Tibial artery (tissue), 4 donors: ENCODE data around the gene TSPO.

Source experiments
- DNase-seq, 2 donors: peaks; one replicate each; pipeline ENCODE4 v3.0.0-alpha.2; 2019
- H3K27ac ChIP-seq, 2 donors: fragments of 200-600 bp; sonication (generic) in 1 of 2; 1 replicate in 1 of 2; 2 replicates in 1 of 2; pipeline ENCODE4 v1.5.1; 2018 to 2019; ENCODE audit warnings: mild to moderate bottlenecking in 1 of 2
- H3K27me3 ChIP-seq, 2 donors: fragments of 200-600 bp; sonication (generic) in 1 of 2; one replicate each; pipeline versions ENCODE4 v1.5.1 to v1.6.0; 2016 to 2019
- H3K36me3 ChIP-seq, 3 donors: fragments of 200-600 bp; sonication (generic) in 2 of 3; one replicate each; pipeline ENCODE4 v1.5.1; 2016 to 2019; ENCODE audit warnings: mild to moderate bottlenecking in 2 of 3
- H3K4me1 ChIP-seq, 4 donors: fragments of 200-600 bp; sonication (generic) in 2 of 4; 1 replicate in 3 of 4; 2 replicates in 1 of 4; pipeline ENCODE4 v1.5.1; 2016 to 2019
- H3K4me3 ChIP-seq, 2 donors: fragments of 200-600 bp; sonication (generic) in 1 of 2; 1 replicate in 1 of 2; 2 replicates in 1 of 2; pipeline ENCODE4 v1.5.1; 2018 to 2019; ENCODE audit warnings: mild to moderate bottlenecking in 2 of 2
- H3K9me3 ChIP-seq, 3 donors: fragments of 200-600 bp; sonication (generic) in 1 of 3; one replicate each; pipeline ENCODE4 v1.5.1; 2016 to 2019
- CTCF ChIP-seq, 2 experiments: fragments of 200-600 bp in 1 of 2; fragments of 450-650 bp in 1 of 2; IDR thresholded peaks; one replicate each; pipeline ENCODE4 v1.5.1; 2017 to 2019; ENCODE audit warnings: antibody characterized with exemption in 2 of 2, mild to moderate bottlenecking in 1 of 2, moderate library complexity in 1 of 2
- intact Hi-C: fragments of 100-400 bp; cut with DNase I; formaldehyde crosslinking; loops from one replicate; pipeline ENCODE4 v1.15.0; 2023; ENCODE audit warnings: low total_unique reads

Gene TSPO

GRCh38 chr22:43153899-43154298 lies 2.5 kb downstream of the TSPO start:
- Histone ChIP-seq H3K9me3 (no peaks in the 10 kb centered on the region), H3K36me3 (peaks cover 0 to 14% (median 0%) of the 10 kb centered on the region in 3 donors), H3K27me3 (no peaks in the 10 kb centered on the region), H3K4me1 (peaks cover 0 to 36% (median 20%) of the 10 kb centered on the region in 4 donors), H3K27ac (peak overlapping the region in 1 of 2 donors; percentile 42), H3K4me3 (no peak overlapping the region)
- no peak for TF ChIP-seq CTCF (IDR thresholded peaks at IDR 0.05)
- intact Hi-C loops, result no loop called here
- DNase-seq, result no peak

- intact Hi-C loops, result no loop called here
- Histone ChIP-seq H3K4me3 (no peak overlapping the region), H3K9me3 (no peaks in the 10 kb centered on the region), H3K27me3 (no peaks in the 10 kb centered on the region), H3K36me3 (peaks cover 0 to 26% (median 0%) of the 10 kb centered on the region in 3 donors), H3K27ac (peak overlapping the region in 1 of 2 donors; percentile 6), H3K4me1 (peaks cover 0 to 44% (median 22%) of the 10 kb centered on the region in 4 donors)
- DNase-seq, result peak in 1 of 2 donors; percentile 62
- no peak for TF ChIP-seq CTCF (IDR thresholded peaks at IDR 0.05)
Observed at GRCh38 chr22:43154887-43155536, 3.7 kb downstream of the TSPO start.

DNA sequence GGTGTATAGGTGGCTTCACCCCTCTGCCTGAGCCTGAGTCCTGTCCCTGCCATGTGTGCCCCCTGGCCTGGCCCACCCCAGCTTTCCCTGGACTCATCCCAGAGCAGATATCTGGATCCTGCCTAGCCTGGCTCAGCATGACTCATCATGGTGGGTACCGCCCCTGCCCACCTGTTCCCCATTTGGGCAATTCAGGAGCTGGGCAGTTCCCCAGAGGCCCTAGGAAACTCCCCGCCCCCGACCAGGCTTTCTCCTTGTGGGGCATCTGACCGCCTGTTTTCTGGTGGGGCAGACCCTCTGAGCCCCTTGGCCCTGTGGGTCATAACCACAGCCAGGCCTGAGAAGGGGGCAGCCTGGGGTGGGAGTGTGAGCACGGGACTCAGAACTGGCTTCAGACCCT lies 4.4 kb downstream of the TSPO start:
- no peak for TF ChIP-seq CTCF (IDR thresholded peaks at IDR 0.05)
- no peak overlapping the region for H3K4me3 ChIP-seq
- peaks cover 0 to 40% (median 19%) of the 10 kb centered on the region in 4 donors for H3K4me1 ChIP-seq
- no peaks in the 10 kb centered on the region for H3K9me3 ChIP-seq
- intact Hi-C loops, result no loop called here
- H3K36me3 ChIP-seq, result peaks cover 0 to 33% (median 0%) of the 10 kb centered on the region in 3 donors
- no peaks in the 10 kb centered on the region for H3K27me3 ChIP-seq
- DNase-seq, result no peak
- no peak overlapping the region for H3K27ac ChIP-seq

GRCh38 chr22:43156413-43156812 lies 5.1 kb downstream of the TSPO start:
- no peak overlapping the region for H3K27ac ChIP-seq
- no peak for TF ChIP-seq CTCF (IDR thresholded peaks at IDR 0.05)
- H3K9me3 ChIP-seq, result no peaks in the 10 kb centered on the region
- H3K4me3 ChIP-seq, result no peak overlapping the region
- H3K4me1 ChIP-seq, result peaks cover 0 to 37% (median 16%) of the 10 kb centered on the region in 4 donors
- H3K36me3 ChIP-seq, result peaks cover 0 to 40% (median 0%) of the 10 kb centered on the region in 3 donors
- intact Hi-C loops, result no loop called here
- DNase-seq, result no peak
- no peaks in the 10 kb centered on the region for H3K27me3 ChIP-seq

DNA sequence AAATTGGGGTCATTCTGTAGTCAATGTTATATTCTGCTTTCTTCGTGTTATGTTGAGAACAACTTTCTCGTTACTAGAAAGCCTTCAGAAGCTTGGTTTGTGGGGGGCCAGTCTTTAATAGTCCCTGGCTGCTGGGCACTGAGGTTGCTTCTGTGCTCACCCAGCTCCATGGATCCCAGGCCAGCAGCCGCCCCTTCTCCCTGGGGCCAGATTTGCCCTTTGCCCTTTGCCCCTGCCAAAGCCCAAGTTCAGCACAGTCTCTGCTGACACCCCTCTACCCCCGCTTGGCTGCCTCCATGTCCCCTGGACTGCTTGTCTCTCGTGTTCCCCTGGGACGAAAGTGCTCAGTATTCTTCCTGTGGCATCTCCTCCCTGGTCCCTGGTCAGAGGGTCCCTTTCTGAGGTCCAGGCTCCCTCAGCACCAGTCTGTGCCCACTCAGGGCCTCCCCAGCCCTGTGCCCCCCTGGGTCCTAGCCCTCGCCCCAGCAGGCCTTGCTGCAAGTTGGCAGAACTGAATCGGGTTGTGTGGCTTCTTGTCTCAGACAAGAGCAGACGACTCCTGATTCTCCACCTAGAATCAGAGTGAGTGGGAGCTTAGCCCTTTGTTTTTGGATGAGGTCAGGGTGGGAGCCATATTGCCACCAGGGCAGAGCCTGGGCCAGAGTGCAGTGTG lies 6.7 kb downstream of the TSPO start:
- intact Hi-C loops, result no loop called here
- Histone ChIP-seq H3K27ac (no peak overlapping the region), H3K4me3 (no peak overlapping the region), H3K9me3 (no peaks in the 10 kb centered on the region), H3K4me1 (peaks cover 0 to 28% (median 9%) of the 10 kb centered on the region in 4 donors), H3K36me3 (peaks cover 0 to 56% (median 11%) of the 10 kb centered on the region in 3 donors), H3K27me3 (no peaks in the 10 kb centered on the region)
- DNase-seq, result no peak
- no peak for TF ChIP-seq CTCF (IDR thresholded peaks at IDR 0.05)
